ENCODE measurements around the gene ZNF398.

- TF ChIP-seq GATA2 (IDR thresholded peaks at IDR 0.05; ENCODE audit: low read depth, low read length) (no peak), GATA3 (IDR thresholded peaks at IDR 0.05; ENCODE audit: low read depth, low read length) (no peak)
Measured at GRCh38 chr7:149130572-149131198, 16.6 kb upstream of the ZNF398 start.
